ENCODE results near the gene FGFR2. TPM values are rescaled to one million over a fixed set of nuclear protein-coding genes. Genes with fewer than 3 reads are reported as not detected.

The FGFR2 gene
- total RNA-seq, 4 donors from 2014 or later, result 8.4 to 16.5 (median 9.2) TPM

GRCh38 chr10:121578298-121578697 is 19.9 kb downstream of the FGFR2 start:
- no peak for DNase-seq (ENCODE audit: low spot score in 2 of 2)
- WGBS, 2 donors, result 84 to 85% methylated on average over 9 of the region's 9 CpGs
- Histone ChIP-seq H3K27ac (no peak overlapping the region), H3K9me3 (no peaks in the 10 kb centered on the region), H3K4me3 (no peak overlapping the region), H3K27me3 (no peaks in the 10 kb centered on the region), H3K4me1 (no peaks in the 10 kb centered on the region), H3K36me3 (no peaks in the 10 kb centered on the region)
- TF ChIP-seq EP300 (IDR thresholded peaks at IDR 0.05), result no peak

- no peak overlapping the region for H3K27ac ChIP-seq
- H3K9me3 ChIP-seq, result no peaks in the 10 kb centered on the region
- TF ChIP-seq CTCF (IDR thresholded peaks at IDR 0.05) (no peak), EP300 (IDR thresholded peaks at IDR 0.05) (no peak), POLR2A (IDR thresholded peaks at IDR 0.05) (no peak)
- H3K4me3 ChIP-seq, result no peak overlapping the region
- DNase-seq (ENCODE audit: low spot score in 2 of 2), result no peak
- H3K36me3 ChIP-seq, result no peaks in the 10 kb centered on the region
- peaks cover 0 to 6% of the 10 kb centered on the region in 2 donors for H3K27me3 ChIP-seq
- H3K4me1 ChIP-seq, result no peaks in the 10 kb centered on the region
- WGBS, 2 donors, result 71 to 74% methylated on average over 8 of the region's 8 CpGs
Measured at GRCh38 chr10:121577568-121577967, 20.7 kb downstream of the FGFR2 start.

GRCh38 chr10:121576139-121576538 is 22.1 kb downstream of the FGFR2 start:
- 80 to 81% methylated on average over 10 of the region's 10 CpGs for WGBS, 2 donors

GRCh38 chr10:121574519-121575166 is 23.6 kb downstream of the FGFR2 start:
- no peaks in the 10 kb centered on the region for H3K4me1 ChIP-seq
- no peak for DNase-seq (ENCODE audit: low spot score in 2 of 2)
- WGBS, 2 donors, result 69 to 74% methylated on average over 14 of the region's 14 CpGs

More at GRCh38 chr10:121576139-121576538, 22.1 kb downstream of the FGFR2 start:
- H3K9me3 ChIP-seq, result no peaks in the 10 kb centered on the region
- no peak overlapping the region for H3K4me3 ChIP-seq
- no peak for DNase-seq (ENCODE audit: low spot score in 2 of 2)
- H3K36me3 ChIP-seq, result no peaks in the 10 kb centered on the region
- peaks cover 0 to 6% of the 10 kb centered on the region in 2 donors for H3K27me3 ChIP-seq
- no peaks in the 10 kb centered on the region for H3K4me1 ChIP-seq
- no peak overlapping the region for H3K27ac ChIP-seq
- TF ChIP-seq EP300 (IDR thresholded peaks at IDR 0.05), result no peak
- TF ChIP-seq POLR2A (IDR thresholded peaks at IDR 0.05), result no peak
- no peak for TF ChIP-seq CTCF (IDR thresholded peaks at IDR 0.05)

GRCh38 chr10:121573538-121573941 is 24.7 kb downstream of the FGFR2 start:
- DNase-seq (ENCODE audit: low spot score in 2 of 2), result no peak
- 69 to 71% methylated on average over 8 of the region's 8 CpGs for WGBS, 2 donors
- H3K4me1 ChIP-seq, result no peaks in the 10 kb centered on the region

More at GRCh38 chr10:121574519-121575166, 23.6 kb downstream of the FGFR2 start:
- Histone ChIP-seq H3K9me3 (no peaks in the 10 kb centered on the region), H3K27me3 (peaks cover 0 to 6% of the 10 kb centered on the region in 2 donors), H3K4me3 (no peak overlapping the region), H3K36me3 (no peaks in the 10 kb centered on the region), H3K27ac (no peak overlapping the region)
- TF ChIP-seq CTCF (IDR thresholded peaks at IDR 0.05) (no peak), POLR2A (IDR thresholded peaks at IDR 0.05) (no peak), EP300 (IDR thresholded peaks at IDR 0.05) (no peak)

More at GRCh38 chr10:121573538-121573941, 24.7 kb downstream of the FGFR2 start:
- Histone ChIP-seq H3K4me3 (no peak overlapping the region), H3K27me3 (peaks cover 0 to 6% of the 10 kb centered on the region in 2 donors), H3K27ac (no peak overlapping the region), H3K36me3 (no peaks in the 10 kb centered on the region), H3K9me3 (no peaks in the 10 kb centered on the region)
- no peak for TF ChIP-seq CTCF (IDR thresholded peaks at IDR 0.05)
- no peak for TF ChIP-seq POLR2A (IDR thresholded peaks at IDR 0.05)
- no peak for TF ChIP-seq EP300 (IDR thresholded peaks at IDR 0.05)

All from tibial nerve (tissue), 4 donors.